Bone marrow (tissue), 2 donors: Measurements from ENCODE around the gene PCDHB3.
A peak's percentile ranks its signal among the peaks of the same experiment; 100 is the strongest.
"Not testable (repeated sequence)": the region's sequence is repeated elsewhere in the genome, so short reads cannot be mapped to it uniquely, and the experiment has no call there.

ENCODE experiments used
- DNase-seq, 2 donors: peaks; one replicate each; lab custom pipeline; 2025; lab: John Stamatoyannopoulos, UW

PCDHB3 gene

DNA sequence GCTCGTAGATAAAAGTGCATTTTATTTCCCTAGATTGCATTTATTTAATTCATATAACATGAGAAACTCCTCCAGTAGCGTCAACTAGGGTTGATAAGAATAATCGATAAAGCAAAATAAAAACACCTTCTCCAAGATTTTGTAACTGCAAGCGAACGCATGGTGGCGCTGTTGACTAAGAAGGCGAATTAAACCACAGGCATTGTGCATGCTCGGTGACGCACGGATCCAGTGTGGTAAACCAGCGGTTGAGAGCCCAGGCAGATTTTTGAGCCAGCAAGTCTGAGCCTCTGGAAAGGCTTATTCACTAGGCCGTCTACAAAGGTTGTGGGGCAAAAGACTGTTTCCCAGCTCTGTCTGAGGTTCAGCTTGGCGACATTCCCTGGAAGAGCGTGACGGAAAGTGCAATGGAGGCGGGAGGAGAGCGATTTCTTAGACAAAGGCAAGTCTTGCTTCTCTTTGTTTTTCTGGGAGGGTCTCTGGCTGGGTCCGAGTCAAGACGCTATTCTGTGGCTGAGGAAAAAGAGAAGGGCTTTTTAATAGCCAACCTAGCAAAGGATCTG is at the start of gene PCDHB3:
TSS of gene PCDHB3 (plus strand) at position 231 of the 563 bp plus-strand sequence. CDS start at position 408, 177 bp downstream.
- no peak for DNase-seq

DNA sequence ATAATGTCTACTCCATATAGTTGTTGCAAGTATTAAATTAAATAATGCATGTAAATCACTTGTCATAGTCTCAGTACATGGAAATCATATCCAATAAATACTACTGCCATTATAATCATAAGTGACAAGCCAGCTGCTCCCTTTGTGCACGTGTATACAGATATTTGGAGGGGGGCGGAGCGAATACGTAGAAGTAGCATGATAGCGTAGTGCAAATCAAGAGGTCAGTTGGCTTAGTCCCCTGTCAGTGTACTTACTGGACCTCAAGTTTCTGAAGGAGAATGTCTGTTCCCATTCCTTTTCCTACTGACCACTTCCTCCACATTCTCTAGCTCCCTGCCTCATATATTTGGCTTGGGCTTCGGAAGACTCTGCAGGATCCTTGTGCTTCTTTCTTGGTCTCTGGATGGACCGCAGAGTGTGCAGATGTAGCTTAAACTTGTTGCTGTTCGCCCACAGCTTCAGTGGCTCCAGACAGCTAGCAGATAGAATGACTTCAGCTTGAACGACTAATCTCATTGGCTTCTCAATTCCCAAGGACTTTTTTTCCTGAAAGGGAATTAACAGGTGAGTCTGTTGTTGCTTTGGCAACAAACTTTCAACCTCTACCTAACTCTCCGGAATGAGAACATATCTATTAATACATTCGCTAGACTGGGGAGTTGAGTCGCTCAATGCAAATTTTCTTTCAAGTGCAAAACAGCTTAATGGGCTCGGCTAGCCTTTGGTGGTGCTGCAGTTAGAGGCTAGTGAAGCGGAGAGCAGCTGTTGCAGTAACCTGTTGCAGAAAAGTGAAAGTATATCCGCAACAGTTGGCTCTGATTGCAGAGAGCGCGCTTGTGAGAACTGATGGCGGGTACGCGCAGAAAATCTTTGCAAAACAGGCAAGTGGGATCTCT is 49.4 kb upstream of the PCDHB3 start, which contains the start of gene PCDHB1:
TSS of gene PCDHB1 (plus strand) at position 753 of the 899 bp plus-strand sequence. CDS start at position 850, 97 bp downstream.
- DNase-seq = no peak

DNA sequence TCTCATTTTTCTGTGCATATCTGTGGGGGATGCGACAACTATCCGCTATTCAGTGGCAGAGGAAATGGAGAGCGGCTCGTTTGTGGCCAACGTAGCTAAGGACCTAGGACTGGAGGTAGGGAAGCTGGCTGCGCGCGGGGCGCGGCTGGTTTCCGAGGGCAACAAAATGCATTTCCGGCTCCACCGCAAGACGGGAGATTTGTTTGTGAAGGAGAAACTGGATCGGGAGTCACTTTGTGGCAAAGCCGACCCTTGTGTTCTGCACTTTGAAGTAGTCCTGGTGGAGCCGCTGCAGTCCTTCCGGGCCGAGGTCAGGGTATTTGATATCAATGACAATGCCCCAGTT is 48.8 kb upstream of the PCDHB3 start:
- no peak for DNase-seq

DNA sequence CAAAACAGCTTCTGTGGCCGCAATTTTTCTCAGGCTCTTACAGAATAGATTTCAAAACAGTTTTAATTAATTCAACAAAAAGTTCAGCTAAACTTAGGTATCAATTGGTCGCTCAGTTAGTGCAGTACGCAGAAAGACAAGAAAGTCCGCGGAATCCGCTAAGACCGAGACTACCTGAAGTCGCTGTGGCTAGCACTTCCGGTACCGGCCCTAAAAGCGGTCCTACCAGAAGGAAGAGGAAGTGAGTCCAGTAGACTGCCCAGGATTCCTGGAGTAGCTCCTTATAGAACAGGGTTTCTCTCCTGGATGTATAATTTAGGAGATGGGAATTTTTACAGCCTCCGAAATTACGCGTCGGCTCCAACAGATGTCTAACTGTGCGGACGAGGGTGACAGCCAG is 22.4 kb upstream of the PCDHB3 start:
- no peak for DNase-seq

DNA sequence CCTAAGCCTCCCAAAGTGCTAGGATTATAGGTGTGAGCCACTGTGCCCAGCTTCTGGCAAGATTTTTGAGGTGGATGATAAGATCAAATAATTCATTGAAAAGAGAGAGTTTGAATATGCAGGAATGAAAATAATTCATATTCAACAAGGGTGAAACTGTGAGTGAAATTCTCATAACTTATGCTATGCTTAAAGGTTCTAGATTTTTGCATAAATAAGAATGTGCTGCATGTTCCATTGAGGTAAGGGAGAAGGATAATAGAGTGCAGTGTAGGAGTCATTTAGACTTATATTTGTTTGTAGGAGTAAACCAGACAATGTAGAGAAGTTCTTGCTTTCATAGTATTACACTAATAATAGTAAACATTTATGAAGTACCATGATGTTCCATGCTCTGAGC is 18.0 kb upstream of the PCDHB3 start:
- no peak for DNase-seq

DNA sequence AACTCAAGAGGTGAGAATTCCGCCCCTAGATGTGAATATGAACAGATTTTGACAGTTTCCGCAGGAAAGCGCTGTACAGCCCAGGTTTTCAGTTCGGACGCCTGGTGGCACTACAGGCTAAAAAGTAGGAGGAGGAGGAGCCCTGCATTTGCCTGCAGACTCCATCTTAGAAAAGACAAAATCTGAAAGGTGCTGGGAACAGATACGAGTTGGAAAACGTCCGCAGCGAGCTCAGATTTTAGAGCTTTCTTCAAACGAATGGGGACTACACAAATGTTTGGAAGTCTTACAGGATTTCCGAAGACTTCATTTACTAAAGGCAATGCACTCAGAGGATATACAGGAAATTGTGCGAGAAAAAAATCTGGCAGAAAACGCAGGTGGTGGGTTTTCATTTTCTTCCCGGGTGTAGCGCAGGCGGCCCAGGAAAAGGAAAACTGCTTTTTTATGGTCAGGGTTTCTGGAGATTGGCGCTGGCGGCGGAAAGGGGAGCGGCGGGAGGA is 15.7 kb upstream of the PCDHB3 start:
- no peak for DNase-seq

DNA sequence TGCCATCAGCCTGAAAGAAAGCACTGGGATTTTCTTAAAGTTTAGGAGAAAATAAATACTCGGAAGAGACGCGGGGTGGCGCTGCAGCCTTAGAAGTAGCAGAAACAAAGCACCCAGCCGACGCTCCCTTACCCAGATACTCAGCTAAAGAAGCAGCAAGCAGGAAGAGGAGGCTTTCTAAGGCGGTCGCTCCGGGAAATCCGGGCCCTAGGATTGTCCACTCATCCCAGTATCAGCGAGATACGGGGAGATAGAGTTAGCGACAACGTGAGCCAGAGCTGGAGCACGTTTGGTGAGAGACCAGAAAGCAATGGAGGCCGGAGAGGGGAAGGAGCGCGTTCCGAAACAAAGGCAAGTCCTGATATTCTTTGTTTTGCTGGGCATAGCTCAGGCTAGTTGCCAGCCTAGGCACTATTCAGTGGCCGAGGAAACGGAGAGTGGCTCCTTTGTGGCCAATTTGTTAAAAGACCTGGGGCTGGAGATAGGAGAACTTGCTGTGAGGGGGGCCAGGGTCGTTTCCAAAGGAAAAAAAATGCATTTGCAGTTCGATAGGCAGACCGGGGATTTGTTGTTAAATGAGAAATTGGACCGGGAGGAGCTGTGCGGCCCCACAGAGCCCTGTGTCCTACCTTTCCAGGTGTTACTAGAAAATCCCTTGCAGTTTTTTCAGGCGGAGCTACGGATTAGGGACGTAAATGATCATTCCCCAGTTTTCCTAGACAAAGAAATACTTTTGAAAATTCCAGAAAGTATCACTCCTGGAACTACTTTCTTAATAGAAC is 5.6 kb upstream of the PCDHB3 start, which contains the start of gene PCDHB2:
TSS of gene PCDHB2 (plus strand) at position 135 of the 782 bp plus-strand sequence. CDS start at position 311, 176 bp downstream.
- DNase-seq = peak in 1 of 2 donors; percentile 41

DNA sequence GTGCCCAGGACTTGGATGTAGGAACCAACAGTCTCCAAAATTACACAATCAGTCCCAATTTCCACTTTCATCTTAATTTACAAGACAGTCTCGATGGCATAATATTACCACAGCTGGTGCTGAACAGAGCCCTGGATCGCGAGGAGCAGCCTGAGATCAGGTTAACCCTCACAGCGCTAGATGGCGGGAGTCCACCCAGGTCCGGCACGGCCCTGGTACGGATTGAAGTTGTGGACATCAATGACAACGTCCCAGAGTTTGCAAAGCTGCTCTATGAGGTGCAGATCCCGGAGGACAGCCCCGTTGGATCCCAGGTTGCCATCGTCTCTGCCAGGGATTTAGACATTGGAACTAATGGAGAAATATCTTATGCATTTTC is 5.0 kb upstream of the PCDHB3 start:
- no peak for DNase-seq

DNA sequence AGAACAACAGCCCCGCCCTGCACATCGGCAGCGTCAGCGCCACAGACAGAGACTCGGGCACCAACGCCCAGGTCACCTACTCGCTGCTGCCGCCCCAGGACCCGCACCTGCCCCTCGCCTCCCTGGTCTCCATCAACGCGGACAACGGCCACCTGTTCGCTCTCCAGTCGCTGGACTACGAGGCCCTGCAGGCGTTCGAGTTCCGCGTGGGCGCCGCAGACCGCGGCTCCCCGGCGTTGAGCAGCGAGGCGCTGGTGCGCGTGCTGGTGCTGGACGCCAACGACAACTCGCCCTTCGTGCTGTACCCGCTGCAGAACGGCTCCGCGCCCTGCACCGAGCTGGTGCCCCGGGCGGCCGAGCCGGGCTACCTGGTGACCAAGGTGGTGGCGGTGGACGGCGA is 4.1 kb upstream of the PCDHB3 start:
- not testable (repeated sequence) for DNase-seq

DNA sequence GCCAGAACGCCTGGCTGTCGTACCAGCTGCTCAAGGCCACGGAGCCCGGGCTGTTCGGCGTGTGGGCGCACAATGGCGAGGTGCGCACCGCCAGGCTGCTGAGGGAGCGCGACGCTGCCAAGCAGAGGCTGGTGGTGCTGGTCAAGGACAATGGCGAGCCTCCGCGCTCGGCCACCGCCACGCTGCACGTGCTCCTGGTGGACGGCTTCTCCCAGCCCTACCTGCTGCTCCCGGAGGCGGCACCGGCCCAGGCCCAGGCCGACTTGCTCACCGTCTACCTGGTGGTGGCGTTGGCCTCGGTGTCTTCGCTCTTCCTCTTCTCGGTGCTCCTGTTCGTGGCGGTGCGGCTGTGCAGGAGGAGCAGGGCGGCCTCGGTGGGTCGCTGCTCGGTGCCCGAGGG is 3.7 kb upstream of the PCDHB3 start:
- not testable (repeated sequence) for DNase-seq

DNA sequence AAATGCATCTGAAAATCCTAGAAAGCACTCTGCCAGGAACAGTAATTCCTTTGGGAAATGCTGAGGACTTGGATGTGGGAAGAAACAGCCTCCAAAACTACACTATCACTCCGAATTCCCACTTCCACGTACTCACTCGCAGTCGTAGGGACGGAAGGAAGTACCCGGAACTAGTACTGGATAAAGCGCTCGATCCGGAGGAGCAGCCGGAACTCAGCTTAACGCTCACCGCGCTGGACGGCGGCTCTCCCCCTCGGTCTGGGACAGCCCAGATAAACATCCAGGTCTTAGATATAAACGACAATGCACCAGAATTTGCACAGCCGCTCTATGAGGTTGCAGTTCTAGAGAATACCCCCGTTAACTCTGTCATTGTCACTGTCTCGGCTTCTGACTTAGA is 786 bp downstream of the PCDHB3 start:
- DNase-seq = no peak

DNA sequence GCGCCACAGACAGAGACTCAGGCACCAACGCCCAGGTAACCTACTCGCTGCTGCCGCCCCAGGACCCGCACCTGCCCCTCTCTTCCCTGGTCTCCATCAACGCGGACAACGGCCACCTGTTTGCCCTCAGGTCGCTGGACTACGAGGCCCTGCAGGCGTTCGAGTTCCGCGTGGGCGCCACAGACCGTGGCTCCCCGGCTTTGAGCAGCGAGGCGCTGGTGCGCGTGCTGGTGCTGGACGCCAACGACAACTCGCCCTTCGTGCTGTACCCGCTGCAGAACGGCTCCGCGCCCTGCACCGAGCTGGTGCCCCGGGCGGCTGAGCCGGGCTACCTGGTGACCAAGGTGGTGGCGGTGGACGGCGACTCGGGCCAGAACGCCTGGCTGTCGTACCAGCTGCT is 1.8 kb downstream of the PCDHB3 start:
- DNase-seq = not testable (repeated sequence)

DNA sequence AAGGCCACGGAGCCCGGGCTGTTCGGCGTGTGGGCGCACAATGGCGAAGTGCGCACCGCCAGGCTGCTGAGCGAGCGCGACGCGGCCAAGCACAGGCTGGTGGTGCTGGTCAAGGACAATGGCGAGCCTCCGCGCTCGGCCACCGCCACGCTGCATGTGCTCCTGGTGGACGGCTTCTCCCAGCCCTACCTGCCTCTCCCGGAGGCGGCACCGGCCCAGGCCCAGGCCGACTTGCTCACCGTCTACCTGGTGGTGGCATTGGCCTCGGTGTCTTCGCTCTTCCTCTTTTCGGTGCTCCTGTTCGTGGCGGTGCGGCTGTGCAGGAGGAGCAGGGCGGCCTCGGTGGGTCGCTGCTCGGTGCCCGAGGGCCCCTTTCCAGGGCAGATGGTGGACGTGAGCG is 2.2 kb downstream of the PCDHB3 start:
- not testable (repeated sequence) for DNase-seq

DNA sequence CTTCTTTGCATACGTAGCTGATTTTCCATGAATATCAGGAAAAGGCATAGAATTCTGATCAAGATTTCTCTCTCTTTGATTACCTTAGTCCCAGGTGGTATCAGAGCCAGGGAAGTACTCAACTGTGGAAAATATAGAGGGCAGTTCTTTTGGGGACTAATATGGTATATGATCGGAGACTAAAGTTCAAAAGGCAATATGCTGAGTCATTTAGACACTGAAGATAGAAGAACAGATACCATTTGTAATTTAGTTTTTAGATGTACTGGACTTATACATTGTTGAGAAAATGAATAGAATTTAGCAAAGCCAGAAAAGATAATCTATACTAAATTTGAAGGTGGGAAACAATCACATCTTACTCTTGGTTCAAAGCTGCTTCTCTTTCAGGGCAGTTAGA is 5.1 kb downstream of the PCDHB3 start:
- no peak for DNase-seq

DNA sequence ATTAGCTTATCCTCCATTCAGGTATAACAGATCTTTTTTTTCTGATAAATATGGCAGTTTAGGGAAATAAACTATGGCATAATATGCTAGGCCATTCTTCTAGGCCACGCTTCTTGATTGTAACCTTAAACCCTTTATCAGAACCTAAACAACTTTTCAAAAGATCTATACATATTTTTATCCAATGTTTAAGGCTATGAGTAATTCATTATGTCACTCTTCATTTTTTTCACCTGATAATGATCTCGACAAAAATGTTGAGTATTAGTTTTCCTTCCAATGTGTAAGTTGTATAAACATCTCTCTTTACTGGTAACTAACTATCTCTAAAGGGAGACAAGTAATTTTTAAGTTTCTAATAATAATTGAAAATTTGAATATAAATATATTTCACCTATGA is 19.0 kb downstream of the PCDHB3 start:
- DNase-seq = no peak

DNA sequence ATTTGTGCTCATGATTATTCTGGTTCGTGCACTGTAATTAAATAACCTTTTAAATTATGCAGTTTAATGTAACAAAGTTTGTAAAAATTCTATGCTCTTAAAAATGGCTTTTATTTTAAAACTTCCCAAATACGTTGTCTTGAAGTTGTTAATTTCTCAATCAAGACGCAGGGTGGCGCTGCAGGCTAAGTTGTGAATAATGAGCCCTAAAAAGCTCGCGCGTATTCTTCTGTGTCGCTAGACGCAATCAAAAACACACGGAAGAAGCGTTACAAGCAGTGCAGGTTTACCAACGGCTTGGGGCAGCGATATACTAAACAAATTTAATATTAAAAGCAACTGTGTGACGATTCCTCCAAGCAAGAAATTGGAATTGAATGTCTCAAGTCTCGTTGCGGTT is 21.3 kb downstream of the PCDHB3 start, which contains the start of gene PCDHB4:
TSS of gene PCDHB4 (plus strand) at position 256 of the 400 bp plus-strand sequence. CDS start 181 bp downstream, outside the sequence.
- no peak for DNase-seq

DNA sequence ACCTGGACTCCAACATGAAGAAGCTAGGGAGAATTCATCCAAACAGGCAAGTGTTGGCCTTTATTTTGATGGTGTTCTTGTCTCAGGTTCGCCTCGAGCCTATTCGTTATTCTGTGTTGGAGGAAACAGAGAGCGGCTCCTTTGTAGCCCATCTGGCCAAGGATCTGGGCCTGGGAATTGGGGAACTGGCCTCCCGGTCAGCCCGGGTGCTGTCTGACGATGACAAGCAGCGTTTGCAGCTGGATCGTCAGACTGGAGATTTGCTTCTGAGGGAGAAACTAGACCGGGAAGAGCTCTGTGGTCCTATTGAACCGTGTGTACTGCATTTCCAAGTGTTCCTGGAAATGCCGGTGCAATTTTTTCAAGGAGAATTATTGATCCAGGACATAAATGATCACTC is 21.7 kb downstream of the PCDHB3 start:
- DNase-seq = no peak

DNA sequence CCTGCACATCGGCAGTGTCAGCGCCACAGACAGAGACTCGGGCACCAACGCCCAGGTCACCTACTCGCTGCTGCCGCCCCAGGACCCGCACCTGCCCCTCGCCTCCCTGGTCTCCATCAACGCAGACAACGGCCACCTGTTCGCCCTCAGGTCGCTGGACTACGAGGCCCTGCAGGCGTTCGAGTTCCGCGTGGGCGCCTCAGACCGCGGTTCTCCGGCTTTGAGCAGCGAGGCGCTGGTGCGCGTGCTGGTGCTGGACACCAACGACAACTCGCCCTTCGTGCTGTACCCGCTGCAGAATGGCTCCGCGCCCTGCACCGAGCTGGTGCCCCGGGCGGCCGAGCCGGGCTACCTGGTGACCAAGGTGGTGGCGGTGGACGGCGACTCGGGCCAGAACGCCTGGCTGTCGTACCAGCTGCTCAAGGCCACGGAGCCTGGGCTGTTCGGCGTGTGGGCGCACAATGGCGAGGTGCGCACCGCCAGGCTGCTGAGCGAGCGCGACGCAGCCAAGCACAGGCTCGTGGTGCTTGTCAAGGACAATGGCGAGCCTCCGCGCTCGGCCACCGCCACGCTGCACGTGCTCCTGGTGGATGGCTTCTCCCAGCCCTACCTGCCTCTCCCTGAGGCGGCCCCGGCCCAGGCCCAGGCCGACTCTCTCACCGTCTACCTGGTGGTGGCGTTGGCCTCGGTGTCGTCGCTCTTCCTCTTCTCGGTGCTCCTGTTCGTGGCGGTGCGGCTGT is 23.3 kb downstream of the PCDHB3 start:
- not testable (repeated sequence) for DNase-seq

DNA sequence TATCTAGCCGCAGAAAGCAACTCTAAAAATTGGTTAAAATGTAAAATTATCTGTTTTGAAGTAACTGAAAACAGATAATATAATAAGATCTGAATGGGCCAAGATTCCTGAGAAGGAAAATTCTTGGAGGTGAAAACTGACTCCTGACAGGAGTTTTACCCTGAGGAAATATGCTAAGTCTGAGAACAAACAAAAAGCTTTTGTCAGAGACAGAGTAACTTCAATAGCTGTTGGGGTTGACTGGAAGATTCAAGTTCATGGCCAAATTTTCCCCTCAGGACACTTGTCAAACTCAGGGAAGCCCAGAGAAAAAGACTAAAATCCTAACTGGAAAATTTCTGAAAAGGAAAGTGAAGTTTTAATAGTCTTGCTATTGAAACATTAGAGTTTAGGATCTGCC is 27.0 kb downstream of the PCDHB3 start:
- no peak for DNase-seq

DNA sequence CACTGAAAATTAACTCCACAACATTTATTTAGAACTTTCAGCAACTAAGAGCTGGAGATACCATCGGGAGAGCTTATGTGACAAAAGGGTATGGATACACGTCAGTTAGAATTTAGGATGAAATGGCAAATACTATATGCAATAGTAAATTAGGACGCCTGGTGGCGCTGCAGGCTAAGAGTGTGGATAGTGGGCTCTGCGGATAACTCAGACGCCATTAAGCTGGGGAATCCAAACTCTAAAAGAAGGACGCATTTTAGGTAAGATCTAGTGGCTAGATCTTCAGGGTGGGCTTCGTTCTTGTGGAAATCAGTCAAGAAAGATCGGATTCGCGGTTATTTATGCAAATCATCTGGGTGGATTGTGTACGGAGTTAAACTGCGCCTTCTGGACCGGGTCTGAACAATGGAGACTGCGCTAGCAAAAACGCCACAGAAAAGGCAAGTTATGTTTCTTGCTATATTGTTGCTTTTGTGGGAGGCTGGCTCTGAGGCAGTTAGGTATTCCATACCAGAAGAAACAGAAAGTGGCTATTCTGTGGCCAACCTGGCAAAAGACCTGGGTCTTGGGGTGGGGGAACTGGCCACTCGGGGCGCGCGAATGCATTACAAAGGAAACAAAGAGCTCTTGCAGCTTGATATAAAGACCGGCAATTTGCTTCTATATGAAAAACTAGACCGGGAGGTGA is 34.9 kb downstream of the PCDHB3 start, which contains the start of gene PCDHB5:
TSS of gene PCDHB5 (plus strand) at position 177 of the 688 bp plus-strand sequence. CDS start at position 406, 229 bp downstream.
- no peak for DNase-seq
